ENCODE results near the gene ENTPD8.

DNA sequence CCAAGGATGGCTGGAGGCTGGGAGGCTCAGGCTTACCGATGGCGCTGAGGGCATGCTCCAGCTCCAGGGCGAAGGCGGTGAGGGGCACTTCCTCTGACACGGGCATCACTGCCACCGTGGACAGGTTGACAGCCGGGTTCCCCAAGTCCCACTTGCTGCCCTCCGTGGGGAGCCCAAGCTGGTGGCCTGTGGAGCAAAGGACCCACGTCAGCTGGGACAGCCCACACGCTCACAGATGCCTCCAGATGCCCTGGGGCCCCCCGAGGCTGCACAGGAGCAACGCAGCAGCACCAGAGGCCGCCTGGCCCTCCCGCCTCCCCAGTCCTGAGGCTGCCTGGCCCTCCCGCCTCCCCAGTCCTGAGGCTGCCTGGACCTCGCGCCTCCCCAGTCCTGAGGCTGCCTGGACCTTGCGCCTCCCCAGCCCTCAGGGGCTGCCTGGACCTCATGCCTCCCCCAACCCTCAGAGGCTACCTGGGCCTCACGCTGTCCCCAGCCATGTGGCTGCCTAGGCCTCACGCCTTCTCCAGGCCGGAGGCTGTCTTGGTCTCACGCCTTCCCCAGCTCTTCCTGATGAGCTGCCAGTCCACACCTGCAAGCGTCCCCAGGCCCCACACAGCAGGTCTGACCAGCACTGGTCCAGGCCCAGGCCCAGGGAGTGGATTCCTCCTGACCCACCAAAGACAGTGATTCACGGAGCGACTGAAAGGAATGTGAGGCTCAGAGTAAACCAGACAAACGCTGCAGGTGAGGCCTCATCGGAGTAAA is 43.6 kb upstream of the ENTPD8 start:
- TF ChIP-seq CTCF (IDR thresholded peaks at IDR 0.05) (no peak), EP300 (IDR thresholded peaks at IDR 0.05) (no peak)

All from gastroesophageal sphincter (tissue), 3 donors.